ENCODE results near the gene IRF7.

DNA sequence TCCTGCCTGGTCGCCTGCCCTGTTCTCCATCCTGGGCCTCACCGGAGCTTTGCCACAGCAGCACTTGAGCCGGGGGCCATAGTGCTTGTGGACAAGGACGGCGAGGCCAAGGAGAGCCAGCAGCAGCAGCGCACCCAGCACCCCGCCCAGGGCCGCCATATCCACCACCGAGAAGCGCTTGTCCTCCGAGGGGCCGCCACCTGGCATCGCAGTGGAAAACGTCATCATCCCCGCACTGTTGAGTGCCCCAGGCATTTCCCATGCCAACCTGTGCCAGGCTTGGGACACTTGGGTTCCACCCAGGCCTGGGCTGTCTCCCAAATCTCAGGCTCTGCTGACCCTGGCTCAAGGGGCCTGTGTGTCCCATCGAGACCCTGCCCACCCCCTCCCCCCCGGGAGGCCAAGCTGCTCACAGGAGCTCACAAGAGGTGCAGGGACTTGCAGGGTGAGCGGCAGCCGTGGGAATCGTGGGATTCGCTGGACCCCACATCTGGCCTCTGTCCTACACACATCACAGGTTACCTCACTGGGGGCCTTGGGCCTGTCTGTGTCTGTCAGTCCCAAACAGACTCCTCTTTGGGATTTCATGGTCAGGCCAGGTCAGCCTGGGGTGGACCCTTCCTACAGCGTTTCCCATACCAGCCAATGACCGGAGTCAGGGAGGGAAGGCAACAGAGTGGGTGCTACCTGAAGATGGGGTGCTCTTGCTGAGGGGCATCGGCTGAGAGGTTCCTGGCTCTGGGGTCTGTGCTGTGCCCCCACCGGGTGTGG is 2.3 kb upstream of the IRF7 start:
- TF ChIP-seq, protein P1, sequence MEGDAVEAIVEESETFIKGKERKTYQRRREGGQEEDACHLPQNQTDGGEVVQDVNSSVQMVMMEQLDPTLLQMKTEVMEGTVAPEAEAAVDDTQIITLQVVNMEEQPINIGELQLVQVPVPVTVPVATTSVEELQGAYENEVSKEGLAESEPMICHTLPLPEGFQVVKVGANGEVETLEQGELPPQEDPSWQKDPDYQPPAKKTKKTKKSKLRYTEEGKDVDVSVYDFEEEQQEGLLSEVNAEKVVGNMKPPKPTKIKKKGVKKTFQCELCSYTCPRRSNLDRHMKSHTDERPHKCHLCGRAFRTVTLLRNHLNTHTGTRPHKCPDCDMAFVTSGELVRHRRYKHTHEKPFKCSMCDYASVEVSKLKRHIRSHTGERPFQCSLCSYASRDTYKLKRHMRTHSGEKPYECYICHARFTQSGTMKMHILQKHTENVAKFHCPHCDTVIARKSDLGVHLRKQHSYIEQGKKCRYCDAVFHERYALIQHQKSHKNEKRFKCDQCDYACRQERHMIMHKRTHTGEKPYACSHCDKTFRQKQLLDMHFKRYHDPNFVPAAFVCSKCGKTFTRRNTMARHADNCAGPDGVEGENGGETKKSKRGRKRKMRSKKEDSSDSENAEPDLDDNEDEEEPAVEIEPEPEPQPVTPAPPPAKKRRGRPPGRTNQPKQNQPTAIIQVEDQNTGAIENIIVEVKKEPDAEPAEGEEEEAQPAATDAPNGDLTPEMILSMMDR (IDR thresholded peaks at IDR 0.05), result no peak
- TF ChIP-seq POLR2A (IDR thresholded peaks at IDR 0.05), result no peak
